Stomach (tissue), 9 donors: ENCODE data around the gene CENATAC. TPM values are rescaled to one million over a fixed set of nuclear protein-coding genes. Genes with fewer than 3 reads are reported as not detected.
"Not testable (repeated sequence)": the region's sequence is repeated elsewhere in the genome, so short reads cannot be mapped to it uniquely, and the experiment has no call there.

ENCODE experiments used
- DNase-seq, 2 donors: peaks; one replicate each; pipeline versions ENCODE4 v3.0.0 to v3.0.0-alpha.2; 2013 to 2019
- H3K27ac ChIP-seq, 5 donors: fragments of 200-600 bp in 4 of 5; sonication (generic) in 4 of 5; one replicate each; pipeline ENCODE4 v1.5.1; 2013 to 2019; ENCODE audit warnings: mild to moderate bottlenecking in 1 of 5, moderate library complexity in 1 of 5
- H3K27me3 ChIP-seq, 3 donors: fragments of 200-600 bp; sonication (generic); one replicate each; pipeline ENCODE4 v1.5.1; 2017 to 2019; ENCODE audit warnings: mixed run types in 1 of 3
- H3K36me3 ChIP-seq, 4 donors: fragments of 200-600 bp; sonication (generic); 1 replicate in 3 of 4; 2 replicates in 1 of 4; pipeline ENCODE4 v1.5.1; 2016 to 2019
- H3K4me1 ChIP-seq, 4 donors: fragments of 200-600 bp; sonication (generic); one replicate each; pipeline ENCODE4 v1.5.1; 2016 to 2019
- H3K4me3 ChIP-seq, 4 donors: fragments of 200-600 bp; sonication (generic) in 3 of 4; one replicate each; pipeline ENCODE4 v1.5.1; 2016 to 2019; ENCODE audit warnings: mild to moderate bottlenecking in 1 of 4
- H3K9me3 ChIP-seq, 4 donors: fragments of 200-600 bp; sonication (generic); one replicate each; pipeline ENCODE4 v1.5.1; 2016 to 2019
- CTCF ChIP-seq, 7 experiments: fragments of 450-650 bp in 4 of 7; fragments of 200-600 bp in 3 of 7; sonication (generic) in 3 of 7; IDR thresholded peaks; one replicate each; pipeline ENCODE4 v1.5.1; 2016 to 2019; ENCODE audit warnings: antibody characterized with exemption in 7 of 7, control low read depth in 2 of 7, mild to moderate bottlenecking in 1 of 7
- EP300 ChIP-seq: sonication (generic); formaldehyde crosslinking; IDR thresholded peaks from one replicate; pipeline ENCODE4 v1.6.1; 2017; ENCODE audit warnings: antibody characterized with exemption
- POLR2A ChIP-seq, 4 donors: fragments of 450-650 bp; IDR thresholded peaks; one replicate each; pipeline ENCODE4 v1.6.1; 2016; ENCODE audit warnings: antibody characterized with exemption in 4 of 4, control low read depth in 2 of 4, mild to moderate bottlenecking in 1 of 4, moderate library complexity in 1 of 4
- POLR2AphosphoS5 ChIP-seq, 3 donors: sonication (generic); formaldehyde crosslinking; IDR thresholded peaks; one replicate each; pipeline ENCODE4 v1.6.1; 2016; ENCODE audit warnings: antibody characterized with exemption in 3 of 3
- WGBS, 5 donors: extraction: QIAGEN DNeasy Blood & Tissue Kit in 3 of 5; methylation state at CpG; one replicate each; pipeline versions ENCODE4 v1.1.5 to v1.1.7; 2013 to 2018; 5-methylcytosine and 5-hydroxymethylcytosine counted together
- intact Hi-C: fragments of 100-400 bp; cut with DNase I; formaldehyde crosslinking; loops from one replicate; pipeline ENCODE4 v1.15.1; 2023; ENCODE audit warnings: low total_unique reads
- polyA plus RNA-seq, 3 donors: library from polyadenylated mRNA; stranded (reverse); fragments of 200-250 nt; gene quantifications; one replicate each; pipeline ENCODE4 v1.2.3, GENCODE V29; 2013
- total RNA-seq, 5 donors: library from RNA; depleted of rRNA; stranded (reverse); fragments of >200 nt; gene quantifications; one replicate each; pipeline versions ENCODE4 v1.1.0 to v1.2.3, GENCODE V29; 2014 to 2016
- donor health status: healthy with polysubstance abuse.
- donor health status: Bipolar disorder and iron deficiency.
- donor health status: healthy.

CENATAC gene
- total and polyA plus RNA-seq, 8 donors = 17.8 to 310 (median 50.0) TPM

GRCh38 chr11:118975771-118976709 lies 21.9 kb upstream of the CENATAC start:
- no peaks in the 10 kb centered on the region for H3K9me3 ChIP-seq

GRCh38 chr11:118979434-118979833 lies 18.5 kb upstream of the CENATAC start:
- Histone ChIP-seq H3K27ac (no peak overlapping the region), H3K9me3 (no peaks in the 10 kb centered on the region), H3K27me3 (peaks cover 0 to 16% (median 0%) of the 10 kb centered on the region in 3 donors), H3K4me3 (no peak overlapping the region), H3K36me3 (no peaks in the 10 kb centered on the region), H3K4me1 (peaks cover 0 to 9% (median 4%) of the 10 kb centered on the region in 4 donors)
- DNase-seq = no peak
- WGBS, 5 donors = 55 to 69% (median 64%) methylated on average over 6 to 9 of the region's 9 CpGs
- TF ChIP-seq EP300 (no peak), CTCF (IDR thresholded peaks at IDR 0.05) (no peak), POLR2AphosphoS5 (IDR thresholded peaks at IDR 0.05) (no peak), POLR2A (IDR thresholded peaks at IDR 0.05) (no peak)
- intact Hi-C loops = no loop called here

More at GRCh38 chr11:118975771-118976709, 21.9 kb upstream of the CENATAC start:
- 76 to 78% (median 78%) methylated on average over 15 of the region's 15 CpGs for WGBS, 5 donors
- DNase-seq = no peak
- H3K27me3 ChIP-seq = peaks cover 0 to 34% (median 6%) of the 10 kb centered on the region in 3 donors
- no peak for TF ChIP-seq EP300
- TF ChIP-seq POLR2AphosphoS5 (IDR thresholded peaks at IDR 0.05) = no peak
- TF ChIP-seq CTCF (IDR thresholded peaks at IDR 0.05) = no peak
- no peak for TF ChIP-seq POLR2A (IDR thresholded peaks at IDR 0.05)
- intact Hi-C loops = no loop called here
- peaks cover 0 to 9% (median 4%) of the 10 kb centered on the region in 4 donors for H3K4me1 ChIP-seq
- H3K36me3 ChIP-seq = no peaks in the 10 kb centered on the region
- H3K27ac ChIP-seq = no peak overlapping the region
- H3K4me3 ChIP-seq = no peak overlapping the region

- no peak overlapping the region for H3K27ac ChIP-seq
- H3K36me3 ChIP-seq = no peaks in the 10 kb centered on the region
- peak in 1 of 2 donors; percentile 56 for DNase-seq
- H3K27me3 ChIP-seq = peaks cover 0 to 16% (median 0%) of the 10 kb centered on the region in 3 donors
- H3K4me1 ChIP-seq = peaks cover 0 to 9% (median 4%) of the 10 kb centered on the region in 4 donors
- H3K4me3 ChIP-seq = peak overlapping the region in 1 of 4 donors; percentile 5
- intact Hi-C loops = no loop called here
- WGBS, 5 donors = 21 to 34% (median 28%) methylated on average over 10 to 21 of the region's 21 CpGs
- TF ChIP-seq CTCF (IDR thresholded peaks at IDR 0.05) (no peak), EP300 (no peak), POLR2A (IDR thresholded peaks at IDR 0.05) (no peak), POLR2AphosphoS5 (IDR thresholded peaks at IDR 0.05) (no peak)
- H3K9me3 ChIP-seq = no peaks in the 10 kb centered on the region
Measured at GRCh38 chr11:118980191-118980881, 17.6 kb upstream of the CENATAC start.

- H3K27ac ChIP-seq, H3K9me3 ChIP-seq, DNase-seq, H3K4me3 ChIP-seq, H3K36me3 ChIP-seq, intact Hi-C loops, H3K27me3 ChIP-seq, H3K4me1 ChIP-seq: not testable (repeated sequence)
- WGBS, 5 donors = 75 to 87% (median 75%) methylated on average over 8 of the region's 8 CpGs
Measured at GRCh38 chr11:118984337-118984736, 13.6 kb upstream of the CENATAC start.
